Activated CD8-positive, alpha-beta T cell treated with anti-CD3 and anti-CD28 coated beads for 36 hours (primary cell): ENCODE data around the gene SMARCAL1. TPM values are rescaled to one million over a fixed set of nuclear protein-coding genes. Genes with fewer than 3 reads are reported as not detected.

Experiments used
- ATAC-seq: fragments of 200-7000 bp; cut with Tn5 transposase; one replicate; pipeline ENCODE4 v1.10.0; 2021; ENCODE audit warnings: mild to moderate bottlenecking, moderate library complexity
- CTCF ChIA-PET: fragments of 350-600 bp; sonication (Branson Sonifier 250); formaldehyde crosslinking; loops from one replicate; lab custom pipeline; 2021; ENCODE audit warnings: antibody characterized with exemption; lab: Charles Lee
- POLR2A ChIA-PET: fragments of 350-600 bp; sonication (Branson Sonifier 250); formaldehyde crosslinking; loops from one replicate; lab custom pipeline; 2021; ENCODE audit warnings: antibody characterized with exemption; lab: Charles Lee
- DNase-seq: peaks from one replicate; pipeline ENCODE4 v3.0.0-alpha.2; 2020
- H3K27ac Mint-ChIP-seq: one replicate; pipeline ENCODE4 v1.8.0; 2021; ENCODE audit warnings: mild to moderate bottlenecking, mixed read lengths
- H3K27me3 Mint-ChIP-seq: one replicate; pipeline ENCODE4 v1.8.0; 2021; ENCODE audit warnings: mixed read lengths
- H3K36me3 Mint-ChIP-seq: one replicate; pipeline ENCODE4 v1.8.0; 2021; ENCODE audit warnings: low read depth, mixed read lengths
- H3K4me1 Mint-ChIP-seq: one replicate; pipeline ENCODE4 v1.8.0; 2021; ENCODE audit warnings: low read depth, mixed read lengths
- H3K4me3 Mint-ChIP-seq: one replicate; pipeline ENCODE4 v1.8.0; 2021; ENCODE audit warnings: mild to moderate bottlenecking, moderate library complexity, mixed read lengths
- H3K9me3 Mint-ChIP-seq: one replicate; pipeline ENCODE4 v1.8.0; 2021; ENCODE audit warnings: mixed read lengths
- CTCF ChIP-seq: fragments of 200-600 bp; IDR thresholded peaks from one replicate; pipeline ENCODE4 v1.8.0; 2022; ENCODE audit warnings: antibody characterized with exemption, mild to moderate bottlenecking
- intact Hi-C: fragments of 100-400 bp; cut with micrococcal nuclease; formaldehyde crosslinking; loops from one replicate; pipeline ENCODE4 v1.10.0; 2022
- total RNA-seq, 2 experiments: library from RNA; stranded (reverse); gene quantifications; one replicate each; pipeline ENCODE4 v1.2.3, GENCODE V29; 2021

The SMARCAL1 gene
- total RNA-seq, 2 experiments from 2014 or later, result 22.3 to 24.7 TPM

GRCh38 chr2:216450346-216450745, 38.1 kb downstream of the SMARCAL1 start:
- H3K27me3 Mint-ChIP-seq, result no peaks in the 10 kb centered on the region
- no peaks in the 10 kb centered on the region for H3K4me1 Mint-ChIP-seq
- H3K36me3 Mint-ChIP-seq, result peaks cover 67% of the 10 kb centered on the region
- H3K9me3 Mint-ChIP-seq, result peaks cover 4% of the 10 kb centered on the region
- ChIA-PET POLR2A (no interaction called here), CTCF (interaction anchor here (0.7 to 1.6 kb wide), 2 partner anchors 95 to 228 kb away, joined by 3 to 4 read pairs; no protein-coding TSS in a partner anchor)
- no peak overlapping the region for H3K27ac Mint-ChIP-seq
- TF ChIP-seq CTCF, result no peak
- no peak overlapping the region for H3K4me3 Mint-ChIP-seq
- intact Hi-C loops, result no loop called here
- ATAC-seq, result no peak
- no peak for DNase-seq

DNA sequence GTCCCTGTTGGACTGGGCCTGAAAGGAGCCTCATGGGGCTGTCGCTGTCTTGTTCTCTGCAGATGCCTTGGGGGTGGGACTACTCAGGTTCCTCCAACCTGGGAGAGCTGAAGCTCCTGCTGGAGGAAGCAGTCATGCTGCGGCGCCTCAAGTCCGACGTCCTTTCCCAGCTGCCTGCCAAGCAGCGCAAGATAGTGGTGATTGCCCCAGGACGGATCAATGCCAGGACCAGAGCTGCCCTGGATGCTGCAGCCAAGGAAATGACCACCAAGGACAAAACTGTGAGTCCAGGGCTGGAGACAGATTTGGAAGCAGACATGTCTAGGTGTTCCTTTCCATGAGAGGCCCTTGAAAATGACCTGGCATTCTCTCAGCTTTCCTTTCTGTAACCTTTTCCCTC, 38.5 kb downstream of the SMARCAL1 start:
- intact Hi-C loops, result no loop called here
- Mint-ChIP-seq H3K4me3 (no peak overlapping the region), H3K27me3 (no peaks in the 10 kb centered on the region), H3K27ac (no peak overlapping the region), H3K9me3 (peaks cover 4% of the 10 kb centered on the region), H3K36me3 (peaks cover 71% of the 10 kb centered on the region), H3K4me1 (no peaks in the 10 kb centered on the region)
- no peak for ATAC-seq
- TF ChIP-seq CTCF, result no peak
- DNase-seq, result no peak
- POLR2A ChIA-PET, result no interaction called here
- CTCF ChIA-PET, result interaction anchor here (0.7 kb wide), 1 partner anchor 95 kb away, joined by 3 read pairs; no protein-coding TSS in a partner anchor

- CTCF ChIA-PET, result interaction anchor here (1.0 to 1.6 kb wide), 2 partner anchors 10 to 11 kb away, joined by 3 to 4 read pairs; no protein-coding TSS in a partner anchor
- no peaks in the 10 kb centered on the region for H3K27me3 Mint-ChIP-seq
These were observed 41.8 kb downstream of the SMARCAL1 start for GRCh38 chr2:216453955-216454614.

DNA sequence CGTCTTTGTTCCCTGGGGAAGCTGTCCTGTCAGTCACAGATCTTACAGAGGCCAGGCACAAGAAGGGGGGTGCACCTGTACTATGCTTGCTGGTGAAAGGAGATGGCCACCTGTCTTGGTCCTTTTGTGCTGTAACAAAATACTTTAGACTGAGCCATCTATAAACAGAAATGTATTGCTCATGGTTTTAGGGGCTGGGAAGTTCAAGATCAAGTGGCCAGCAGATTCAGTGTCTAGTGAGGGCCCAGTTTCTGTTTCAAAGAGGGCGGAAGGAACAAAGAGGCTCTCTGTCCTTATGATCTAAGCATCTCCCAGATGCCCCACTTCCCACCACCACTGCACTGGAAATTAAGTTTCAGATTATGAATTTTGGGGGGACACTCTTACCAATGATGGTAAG, 50.9 kb downstream of the SMARCAL1 start:
- Mint-ChIP-seq H3K4me1 (no peaks in the 10 kb centered on the region), H3K9me3 (no peaks in the 10 kb centered on the region), H3K27ac (no peak overlapping the region), H3K27me3 (no peaks in the 10 kb centered on the region), H3K36me3 (peaks cover 3% of the 10 kb centered on the region), H3K4me3 (no peak overlapping the region)
- DNase-seq (no peak), ATAC-seq (no peak)
- intact Hi-C loops, result no loop called here
- no peak for TF ChIP-seq CTCF
- CTCF ChIA-PET, result interaction anchor here (0.8 to 1.7 kb wide), 3 partner anchors 13 to 59 kb away, joined by 3 read pairs; no protein-coding TSS in a partner anchor
- POLR2A ChIA-PET, result interaction anchor here (1.0 kb wide), 1 partner anchor 14 kb away, joined by 3 read pairs; no protein-coding TSS in a partner anchor

More at GRCh38 chr2:216453955-216454614, 41.8 kb downstream of the SMARCAL1 start:
- Mint-ChIP-seq H3K36me3 (peaks cover 47% of the 10 kb centered on the region), H3K4me3 (no peak overlapping the region), H3K4me1 (no peaks in the 10 kb centered on the region), H3K27ac (no peak overlapping the region), H3K9me3 (no peaks in the 10 kb centered on the region)
- intact Hi-C loops, result no loop called here
- POLR2A ChIA-PET, result no interaction called here
- ATAC-seq (no peak), DNase-seq (no peak)
- no peak for TF ChIP-seq CTCF

GRCh38 chr2:216464104-216464720, 51.9 kb downstream of the SMARCAL1 start:
- no peak for ATAC-seq
- CTCF ChIA-PET, result interaction anchor here (0.7 to 1.0 kb wide), 3 partner anchors 10 to 137 kb away, joined by 3 to 4 read pairs (median 3); no protein-coding TSS in a partner anchor
- no peak overlapping the region for H3K27ac Mint-ChIP-seq

More at GRCh38 chr2:216464104-216464720, 51.9 kb downstream of the SMARCAL1 start:
- POLR2A ChIA-PET, result interaction anchor here (1.0 to 1.2 kb wide), 2 partner anchors 11 to 13 kb away, joined by 3 read pairs; no protein-coding TSS in a partner anchor
- TF ChIP-seq CTCF, result no peak
- no peak for DNase-seq
- Mint-ChIP-seq H3K9me3 (no peaks in the 10 kb centered on the region), H3K4me1 (no peaks in the 10 kb centered on the region), H3K36me3 (peaks cover 3% of the 10 kb centered on the region), H3K4me3 (no peak overlapping the region), H3K27me3 (no peaks in the 10 kb centered on the region)
- intact Hi-C loops, result no loop called here
